Measurements from ENCODE around the gene S100A3.

S100A3 gene

GRCh38 chr1:153541641-153542590 lies 7.1 kb downstream of the S100A3 start:
- H3K27me3 ChIP-seq (ENCODE audit: control insufficient read depth in 2 of 2, insufficient read depth in 2 of 2, low read length in 2 of 2), result no peaks in the 10 kb centered on the region
- H3K9ac ChIP-seq (ENCODE audit: low read depth in 1 of 2, low read length in 2 of 2), result no peak overlapping the region
- peaks cover 50 to 55% of the 10 kb centered on the region in 2 donors for H3K4me1 ChIP-seq (ENCODE audit: control insufficient read depth in 2 of 2, insufficient read depth in 2 of 2, low read length in 2 of 2)
- no peak overlapping the region for H3K4me3 ChIP-seq (ENCODE audit: low read length in 2 of 2)
- no peaks in the 10 kb centered on the region for H3K9me3 ChIP-seq (ENCODE audit: control insufficient read depth in 2 of 2, low read length in 2 of 2)
- peaks cover 0 to 4% of the 10 kb centered on the region in 2 donors for H3K36me3 ChIP-seq (ENCODE audit: control insufficient read depth in 2 of 2, insufficient read depth in 2 of 2, low read length in 2 of 2)
- peak overlapping the region in 1 of 2 donors; percentile 35 for H3K27ac ChIP-seq (ENCODE audit: low read depth in 2 of 2, low read length in 2 of 2)

- no peak within 1 kb of the TSS for H3K9ac ChIP-seq (ENCODE audit: low read depth in 1 of 2, low read length in 2 of 2)
- peak within 1 kb of the TSS in 1 of 2 donors; percentile 35 for H3K27ac ChIP-seq (ENCODE audit: low read depth in 2 of 2, low read length in 2 of 2)
- H3K27me3 ChIP-seq (ENCODE audit: control insufficient read depth in 2 of 2, insufficient read depth in 2 of 2, low read length in 2 of 2), result no peaks in the 10 kb centered on the region
- H3K9me3 ChIP-seq (ENCODE audit: control insufficient read depth in 2 of 2, low read length in 2 of 2), result no peaks in the 10 kb centered on the region
- H3K4me1 ChIP-seq (ENCODE audit: control insufficient read depth in 2 of 2, insufficient read depth in 2 of 2, low read length in 2 of 2), result peaks cover 48 to 52% of the 10 kb centered on the region in 2 donors
- H3K36me3 ChIP-seq (ENCODE audit: control insufficient read depth in 2 of 2, insufficient read depth in 2 of 2, low read length in 2 of 2), result peaks cover 0 to 4% of the 10 kb centered on the region in 2 donors
- H3K4me3 ChIP-seq (ENCODE audit: low read length in 2 of 2), result no peak within 1 kb of the TSS
Observed at GRCh38 chr1:153540394-153541361, 8.4 kb downstream of the S100A3 start, which contains the start of gene S100A5. S100A5 (minus strand) TSS chr1:153540934; CDS start chr1:153540191, 743 bp downstream.

GRCh38 chr1:153539395-153540093 lies 9.5 kb downstream of the S100A3 start:
- Histone ChIP-seq H3K4me1 (ENCODE audit: control insufficient read depth in 2 of 2, insufficient read depth in 2 of 2, low read length in 2 of 2) (peaks cover 44 to 51% of the 10 kb centered on the region in 2 donors), H3K36me3 (ENCODE audit: control insufficient read depth in 2 of 2, insufficient read depth in 2 of 2, low read length in 2 of 2) (peaks cover 3 to 4% of the 10 kb centered on the region in 2 donors), H3K9me3 (ENCODE audit: control insufficient read depth in 2 of 2, low read length in 2 of 2) (no peaks in the 10 kb centered on the region), H3K27ac (ENCODE audit: low read depth in 2 of 2, low read length in 2 of 2) (no peak overlapping the region), H3K27me3 (ENCODE audit: control insufficient read depth in 2 of 2, insufficient read depth in 2 of 2, low read length in 2 of 2) (no peaks in the 10 kb centered on the region), H3K4me3 (ENCODE audit: low read length in 2 of 2) (no peak overlapping the region), H3K9ac (ENCODE audit: low read depth in 1 of 2, low read length in 2 of 2) (no peak overlapping the region)

GRCh38 chr1:153538315-153538821 lies 10.7 kb downstream of the S100A3 start:
- no peaks in the 10 kb centered on the region for H3K27me3 ChIP-seq (ENCODE audit: control insufficient read depth in 2 of 2, insufficient read depth in 2 of 2, low read length in 2 of 2)
- peaks cover 0 to 3% of the 10 kb centered on the region in 2 donors for H3K36me3 ChIP-seq (ENCODE audit: control insufficient read depth in 2 of 2, insufficient read depth in 2 of 2, low read length in 2 of 2)
- no peak overlapping the region for H3K4me3 ChIP-seq (ENCODE audit: low read length in 2 of 2)
- H3K4me1 ChIP-seq (ENCODE audit: control insufficient read depth in 2 of 2, insufficient read depth in 2 of 2, low read length in 2 of 2), result peaks cover 51 to 55% of the 10 kb centered on the region in 2 donors
- peak overlapping the region; percentile 99 to 100 for H3K27ac ChIP-seq (ENCODE audit: low read depth in 2 of 2, low read length in 2 of 2)
- peak overlapping the region; percentile 5 to 50 for H3K9ac ChIP-seq (ENCODE audit: low read depth in 1 of 2, low read length in 2 of 2)
- no peaks in the 10 kb centered on the region for H3K9me3 ChIP-seq (ENCODE audit: control insufficient read depth in 2 of 2, low read length in 2 of 2)

- Histone ChIP-seq H3K9me3 (ENCODE audit: control insufficient read depth in 2 of 2, low read length in 2 of 2) (no peaks in the 10 kb centered on the region), H3K36me3 (ENCODE audit: control insufficient read depth in 2 of 2, insufficient read depth in 2 of 2, low read length in 2 of 2) (peaks cover 0 to 3% of the 10 kb centered on the region in 2 donors), H3K27me3 (ENCODE audit: control insufficient read depth in 2 of 2, insufficient read depth in 2 of 2, low read length in 2 of 2) (no peaks in the 10 kb centered on the region), H3K27ac (ENCODE audit: low read depth in 2 of 2, low read length in 2 of 2) (peak overlapping the region; percentile 99 to 100), H3K9ac (ENCODE audit: low read depth in 1 of 2, low read length in 2 of 2) (peak overlapping the region in 1 of 2 donors; percentile 100), H3K4me3 (ENCODE audit: low read length in 2 of 2) (no peak overlapping the region), H3K4me1 (ENCODE audit: control insufficient read depth in 2 of 2, insufficient read depth in 2 of 2, low read length in 2 of 2) (peaks cover 61 to 62% of the 10 kb centered on the region in 2 donors)
Observed at GRCh38 chr1:153537376-153537730, 11.7 kb downstream of the S100A3 start.

- H3K9me3 ChIP-seq (ENCODE audit: control insufficient read depth in 2 of 2, low read length in 2 of 2), result no peaks in the 10 kb centered on the region
- H3K27ac ChIP-seq (ENCODE audit: low read depth in 2 of 2, low read length in 2 of 2), result peak overlapping the region; percentile 99 to 100
- H3K4me1 ChIP-seq (ENCODE audit: control insufficient read depth in 2 of 2, insufficient read depth in 2 of 2, low read length in 2 of 2), result peaks cover 65 to 66% of the 10 kb centered on the region in 2 donors
- H3K36me3 ChIP-seq (ENCODE audit: control insufficient read depth in 2 of 2, insufficient read depth in 2 of 2, low read length in 2 of 2), result peaks cover 0 to 3% of the 10 kb centered on the region in 2 donors
- peak overlapping the region; percentile 100 for H3K9ac ChIP-seq (ENCODE audit: low read depth in 1 of 2, low read length in 2 of 2)
- no peaks in the 10 kb centered on the region for H3K27me3 ChIP-seq (ENCODE audit: control insufficient read depth in 2 of 2, insufficient read depth in 2 of 2, low read length in 2 of 2)
- H3K4me3 ChIP-seq (ENCODE audit: low read length in 2 of 2), result peak overlapping the region; percentile 95 to 98
Observed at GRCh38 chr1:153536671-153537375, 12.2 kb downstream of the S100A3 start.

GRCh38 chr1:153536012-153536670 lies 12.9 kb downstream of the S100A3 start:
- H3K27me3 ChIP-seq (ENCODE audit: control insufficient read depth in 2 of 2, insufficient read depth in 2 of 2, low read length in 2 of 2), result no peaks in the 10 kb centered on the region
- peaks cover 0 to 3% of the 10 kb centered on the region in 2 donors for H3K36me3 ChIP-seq (ENCODE audit: control insufficient read depth in 2 of 2, insufficient read depth in 2 of 2, low read length in 2 of 2)
- peak overlapping the region; percentile 95 to 98 for H3K4me3 ChIP-seq (ENCODE audit: low read length in 2 of 2)
- no peaks in the 10 kb centered on the region for H3K9me3 ChIP-seq (ENCODE audit: control insufficient read depth in 2 of 2, low read length in 2 of 2)
- H3K4me1 ChIP-seq (ENCODE audit: control insufficient read depth in 2 of 2, insufficient read depth in 2 of 2, low read length in 2 of 2), result peaks cover 67 to 70% of the 10 kb centered on the region in 2 donors
- H3K9ac ChIP-seq (ENCODE audit: low read depth in 1 of 2, low read length in 2 of 2), result peak overlapping the region; percentile 100
- peak overlapping the region; percentile 99 to 100 for H3K27ac ChIP-seq (ENCODE audit: low read depth in 2 of 2, low read length in 2 of 2)

GRCh38 chr1:153535242-153536011 lies 13.6 kb downstream of the S100A3 start, which contains the start of gene S100A6:
S100A6 (minus strand) TSS chr1:153535991; CDS start chr1:153535339, 652 bp downstream.
- Histone ChIP-seq H3K4me3 (ENCODE audit: low read length in 2 of 2) (peak within 1 kb of the TSS; percentile 95 to 98), H3K36me3 (ENCODE audit: control insufficient read depth in 2 of 2, insufficient read depth in 2 of 2, low read length in 2 of 2) (peaks cover 0 to 3% of the 10 kb centered on the region in 2 donors), H3K27ac (ENCODE audit: low read depth in 2 of 2, low read length in 2 of 2) (peak within 1 kb of the TSS; percentile 99 to 100), H3K4me1 (ENCODE audit: control insufficient read depth in 2 of 2, insufficient read depth in 2 of 2, low read length in 2 of 2) (peaks cover 60 to 68% of the 10 kb centered on the region in 2 donors), H3K27me3 (ENCODE audit: control insufficient read depth in 2 of 2, insufficient read depth in 2 of 2, low read length in 2 of 2) (no peaks in the 10 kb centered on the region), H3K9me3 (ENCODE audit: control insufficient read depth in 2 of 2, low read length in 2 of 2) (no peaks in the 10 kb centered on the region), H3K9ac (ENCODE audit: low read depth in 1 of 2, low read length in 2 of 2) (peak within 1 kb of the TSS; percentile 100)

Data from mucosa of rectum (tissue), 2 donors.